K562 (cell line): ENCODE measurements around the gene MED29. TPM values are rescaled to one million over a fixed set of nuclear protein-coding genes. Genes with fewer than 3 reads are reported as not detected.

Experiments
- CBX2 ChIP-seq: fragments of 200-600 bp; sonication (generic); IDR thresholded peaks from one replicate; pipeline ENCODE4 v1.6.1; 2012; ENCODE audit warnings: mild to moderate bottlenecking, low read length, inconsistent platforms; ENCODE audit not compliant: insufficient read depth, poor library complexity, severe bottlenecking
- HNRNPUL1 ChIP-seq: fragments of 200-400 bp; formaldehyde crosslinking; IDR thresholded peaks from 2 replicates; pipeline ENCODE4 v1.6.1; 2017; ENCODE audit warnings: low read length
- STAG1 ChIP-seq: sonication (generic); formaldehyde crosslinking; IDR thresholded peaks from 2 replicates; pipeline ENCODE4 v1.5.0; 2020; ENCODE audit warnings: missing genetic modification reagents, borderline replicate concordance
- UBTF ChIP-seq, 2 experiments: IDR thresholded peaks; 2 replicates each; pipeline ENCODE4 v1.6.1; 2012; ENCODE audit warnings: improper control_type of control experiment in 2 of 2, low read depth in 2 of 2, low read length in 2 of 2, borderline replicate concordance in 1 of 2
- ZNF212 ChIP-seq: fragments of 450-650 bp; formaldehyde crosslinking; IDR thresholded peaks from 2 replicates; pipeline ENCODE4 v1.4.0; 2020; ENCODE audit warnings: mild to moderate bottlenecking
- ZNF263 ChIP-seq: sonication (generic); formaldehyde crosslinking; IDR thresholded peaks from 2 replicates; pipeline ENCODE4 v1.8.0; 2022; ENCODE audit warnings: mild to moderate bottlenecking, missing genetic modification reagents, borderline replicate concordance
- ZNF407 ChIP-seq: fragments of 450-650 bp; IDR thresholded peaks from 2 replicates; pipeline ENCODE4 v1.6.1; 2016; ENCODE audit warnings: low read depth
- polyA plus RNA-seq, 8 experiments: library from polyadenylated mRNA; depleted of rRNA in 4 of 8; stranded (reverse) in 5 of 8; unstranded in 3 of 8; fragments of >200 nt; fragmentation: Nextera tagmentation in 2 of 8; fragmentation: Illumina TruSeq in 1 of 8; extraction: Ambion mirVana in 2 of 8; extraction: Trizol in 1 of 8; gene quantifications; 2 replicates each; pipeline versions ENCODE4 v1.2.1 to v1.2.3, GENCODE V29; 2011 to 2014; ENCODE audit warnings: inconsistent platforms in 1 of 8, missing spikeins in 1 of 8
- total RNA-seq, 7 experiments: library from RNA; depleted of rRNA in 6 of 7; stranded (reverse); fragments of >200 nt in 6 of 7; fragmentation: Illumina TruSeq in 2 of 7; extraction: Trizol in 2 of 7; gene quantifications; 2 replicates each; pipeline versions ENCODE4 v1.2.1 to v1.2.3, GENCODE V29; 2011 to 2021; ENCODE audit warnings: low replicate concordance in 1 of 7

Gene MED29
- total and polyA plus RNA-seq, 9 of the 15 experiments (the other 6 are each of a cell fraction or from before 2014, with no cell fraction given) = 1.8 to 22.6 (median 12.4) TPM

GRCh38 chr19:39405958-39406655 lies 14.9 kb downstream of the MED29 start (continued):
- TF ChIP-seq ZNF263 (0 out of 2 replicates have a peak, but pooled peaks have one; percentile 39), ZNF212 (no peak), UBTF (IDR thresholded peaks at IDR 0.05; ENCODE audit: borderline replicate concordance in 1 of 2, low read depth in 2 of 2, low read length in 2 of 2) (no peak), HNRNPUL1 (no peak), ZNF407 (no peak), STAG1 (CRISPR knock-in tag) (no peak), CBX2 (no peak)
